Suprapubic skin (tissue), 4 donors: ENCODE data around the gene HAPLN3. TPM values are rescaled to one million over a fixed set of nuclear protein-coding genes. Genes with fewer than 3 reads are reported as not detected.

Experiments
- DNase-seq, 2 donors: peaks; one replicate each; pipeline ENCODE4 v3.0.0-alpha.2; 2019; ENCODE audit warnings: low spot score in 2 of 2
- H3K27ac ChIP-seq: fragments of 200-600 bp; sonication (generic); one replicate; pipeline ENCODE4 v1.5.1; 2019
- H3K27me3 ChIP-seq: fragments of 200-600 bp; sonication (generic); one replicate; pipeline ENCODE4 v1.5.1; 2019
- H3K36me3 ChIP-seq: fragments of 200-600 bp; sonication (generic); one replicate; pipeline ENCODE4 v1.5.1; 2019
- H3K4me1 ChIP-seq: fragments of 200-600 bp; sonication (generic); one replicate; pipeline ENCODE4 v1.5.1; 2019
- H3K4me3 ChIP-seq: fragments of 200-600 bp; sonication (generic); one replicate; pipeline ENCODE4 v1.5.1; 2019; ENCODE audit warnings: mild to moderate bottlenecking
- H3K9me3 ChIP-seq: fragments of 200-600 bp; sonication (generic); one replicate; pipeline ENCODE4 v1.5.1; 2019
- CTCF ChIP-seq, 2 donors: fragments of 200-600 bp in 1 of 2; fragments of 450-650 bp in 1 of 2; sonication (generic) in 1 of 2; IDR thresholded peaks; one replicate each; pipeline ENCODE4 v1.5.1; 2016 to 2019; ENCODE audit warnings: antibody characterized with exemption in 2 of 2, mild to moderate bottlenecking in 1 of 2, moderate library complexity in 1 of 2
- EP300 ChIP-seq: sonication (generic); formaldehyde crosslinking; IDR thresholded peaks from one replicate; pipeline ENCODE4 v1.6.1; 2017; ENCODE audit warnings: antibody characterized with exemption
- POLR2A ChIP-seq, 2 donors: fragments of 450-650 bp; IDR thresholded peaks; one replicate each; pipeline ENCODE4 v1.6.1; 2017; ENCODE audit warnings: antibody characterized with exemption in 2 of 2, mild to moderate bottlenecking in 2 of 2, moderate library complexity in 2 of 2
- POLR2AphosphoS5 ChIP-seq, 3 donors: sonication (generic); formaldehyde crosslinking; IDR thresholded peaks; one replicate each; pipeline ENCODE4 v1.6.1; 2017; ENCODE audit warnings: antibody characterized with exemption in 3 of 3
- WGBS: methylation state at CpG from one replicate; pipeline ENCODE4 v1.1.5; 2018; 5-methylcytosine and 5-hydroxymethylcytosine counted together
- total RNA-seq, 4 donors: library from RNA; depleted of rRNA; stranded (reverse); fragments of >200 nt; gene quantifications; one replicate each; pipeline ENCODE4 v1.1.0, GENCODE V29; 2016

The HAPLN3 gene
- total RNA-seq, 4 donors from 2014 or later = 4.8 to 14.6 (median 8.9) TPM

- no peak for DNase-seq
- whole genome bisulfite sequencing = 68% methylated on average over 1 of the region's 1 CpG
Observed at GRCh38 chr15:88863412-88863811, 31.9 kb downstream of the HAPLN3 start.

DNA sequence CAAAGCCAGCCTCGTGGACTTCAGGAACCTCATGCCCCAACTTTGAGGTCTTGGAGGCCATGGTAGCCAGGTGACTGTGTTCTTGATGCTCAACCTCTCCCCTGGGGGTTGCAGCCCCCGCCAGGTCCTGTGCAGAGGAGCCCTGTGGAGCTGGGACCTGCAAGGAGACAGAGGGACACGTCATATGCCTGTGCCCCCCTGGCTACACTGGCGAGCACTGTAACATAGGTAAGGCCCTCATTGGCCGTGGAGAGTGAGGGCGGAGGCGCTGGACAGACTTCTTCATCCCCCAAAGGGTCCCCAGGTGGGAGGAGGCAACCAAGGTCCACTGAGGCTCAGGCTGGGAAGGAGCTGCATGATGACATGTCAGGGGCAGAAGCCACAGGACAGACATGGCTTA, 35.1 kb downstream of the HAPLN3 start:
- Histone ChIP-seq H3K36me3 (no peaks in the 10 kb centered on the region), H3K27ac (no peak overlapping the region), H3K4me3 (no peak overlapping the region), H3K27me3 (no peaks in the 10 kb centered on the region), H3K4me1 (no peaks in the 10 kb centered on the region), H3K9me3 (no peaks in the 10 kb centered on the region)
- TF ChIP-seq POLR2A (IDR thresholded peaks at IDR 0.05) (no peak), POLR2AphosphoS5 (IDR thresholded peaks at IDR 0.05) (no peak), CTCF (IDR thresholded peaks at IDR 0.05) (no peak), EP300 (no peak)
- whole genome bisulfite sequencing = 81% methylated on average over 7 of the region's 7 CpGs
- DNase-seq = no peak

More at GRCh38 chr15:88863412-88863811, 31.9 kb downstream of the HAPLN3 start:
- H3K27me3 ChIP-seq = peaks cover 2% of the 10 kb centered on the region
- no peak overlapping the region for H3K27ac ChIP-seq
- H3K4me3 ChIP-seq = no peak overlapping the region
- no peaks in the 10 kb centered on the region for H3K9me3 ChIP-seq
- H3K36me3 ChIP-seq = no peaks in the 10 kb centered on the region
- TF ChIP-seq EP300 = no peak
- no peaks in the 10 kb centered on the region for H3K4me1 ChIP-seq

- TF ChIP-seq POLR2AphosphoS5 (IDR thresholded peaks at IDR 0.05) (no peak), CTCF (IDR thresholded peaks at IDR 0.05) (no peak), EP300 (no peak), POLR2A (IDR thresholded peaks at IDR 0.05) (no peak)
- Histone ChIP-seq H3K27ac (no peak overlapping the region), H3K9me3 (no peaks in the 10 kb centered on the region), H3K4me1 (no peaks in the 10 kb centered on the region), H3K36me3 (no peaks in the 10 kb centered on the region), H3K4me3 (no peak overlapping the region), H3K27me3 (no peaks in the 10 kb centered on the region)
- no peak for DNase-seq
- 62% methylated on average over 7 of the region's 7 CpGs for WGBS
Observed at GRCh38 chr15:88859550-88859949, 35.8 kb downstream of the HAPLN3 start.

GRCh38 chr15:88858934-88859333, 36.4 kb downstream of the HAPLN3 start:
- H3K27me3 ChIP-seq = no peaks in the 10 kb centered on the region
- 99% methylated on average over 7 of the region's 11 CpGs for WGBS
- H3K27ac ChIP-seq = no peak overlapping the region
- H3K4me1 ChIP-seq = no peaks in the 10 kb centered on the region
- no peaks in the 10 kb centered on the region for H3K36me3 ChIP-seq
- DNase-seq = no peak
- no peak for TF ChIP-seq EP300
- no peak for TF ChIP-seq POLR2A (IDR thresholded peaks at IDR 0.05)
- no peak for TF ChIP-seq CTCF (IDR thresholded peaks at IDR 0.05)
- no peak for TF ChIP-seq POLR2AphosphoS5 (IDR thresholded peaks at IDR 0.05)
- no peak overlapping the region for H3K4me3 ChIP-seq
- no peaks in the 10 kb centered on the region for H3K9me3 ChIP-seq

- H3K4me3 ChIP-seq = no peak overlapping the region
- no peak for DNase-seq
- no peak overlapping the region for H3K27ac ChIP-seq
- H3K36me3 ChIP-seq = no peaks in the 10 kb centered on the region
- no peak for TF ChIP-seq CTCF (IDR thresholded peaks at IDR 0.05)
- TF ChIP-seq EP300 = no peak
- no peak for TF ChIP-seq POLR2AphosphoS5 (IDR thresholded peaks at IDR 0.05)
- TF ChIP-seq POLR2A (IDR thresholded peaks at IDR 0.05) = no peak
- H3K27me3 ChIP-seq = peaks cover 21% of the 10 kb centered on the region
- no peaks in the 10 kb centered on the region for H3K4me1 ChIP-seq
- H3K9me3 ChIP-seq = no peaks in the 10 kb centered on the region
Observed at GRCh38 chr15:88852476-88852875, 42.9 kb downstream of the HAPLN3 start.

DNA sequence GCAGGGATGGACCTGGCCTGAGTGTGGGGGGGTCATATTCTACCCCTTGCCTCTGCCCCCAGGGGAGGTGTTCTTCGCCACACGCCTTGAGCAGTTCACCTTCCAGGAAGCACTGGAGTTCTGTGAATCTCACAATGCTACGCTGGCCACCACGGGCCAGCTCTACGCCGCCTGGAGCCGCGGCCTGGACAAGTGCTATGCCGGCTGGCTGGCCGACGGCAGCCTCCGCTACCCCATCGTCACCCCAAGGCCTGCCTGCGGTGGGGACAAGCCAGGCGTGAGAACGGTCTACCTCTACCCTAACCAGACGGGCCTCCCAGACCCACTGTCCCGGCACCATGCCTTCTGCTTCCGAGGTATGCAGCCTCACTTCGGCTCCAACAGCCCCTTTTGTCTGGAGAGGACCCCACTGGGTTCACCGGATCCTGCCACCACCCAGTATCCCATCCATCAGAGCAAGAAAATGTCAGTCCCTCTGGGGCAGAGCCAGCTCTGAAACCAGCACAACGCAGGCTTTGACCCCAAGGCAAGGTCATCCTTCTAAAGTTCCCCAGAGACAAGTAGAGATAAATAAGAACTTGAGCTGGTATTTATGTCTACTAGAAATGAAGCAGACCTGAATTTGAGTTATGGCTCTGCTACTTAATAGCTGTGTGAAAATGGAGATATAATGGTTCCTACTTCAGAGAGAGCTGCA, 45.8 kb downstream of the HAPLN3 start:
- Histone ChIP-seq H3K4me1 (no peaks in the 10 kb centered on the region), H3K9me3 (no peaks in the 10 kb centered on the region), H3K4me3 (no peak overlapping the region), H3K27me3 (peaks cover 21% of the 10 kb centered on the region), H3K27ac (no peak overlapping the region), H3K36me3 (no peaks in the 10 kb centered on the region)
- 58% methylated on average over 10 of the region's 22 CpGs for WGBS
- TF ChIP-seq POLR2AphosphoS5 (IDR thresholded peaks at IDR 0.05) (no peak), EP300 (no peak), POLR2A (IDR thresholded peaks at IDR 0.05) (no peak), CTCF (IDR thresholded peaks at IDR 0.05) (no peak)
- no peak for DNase-seq
